ENCODE results near the gene ZSWIM1.

Gene ZSWIM1

DNA sequence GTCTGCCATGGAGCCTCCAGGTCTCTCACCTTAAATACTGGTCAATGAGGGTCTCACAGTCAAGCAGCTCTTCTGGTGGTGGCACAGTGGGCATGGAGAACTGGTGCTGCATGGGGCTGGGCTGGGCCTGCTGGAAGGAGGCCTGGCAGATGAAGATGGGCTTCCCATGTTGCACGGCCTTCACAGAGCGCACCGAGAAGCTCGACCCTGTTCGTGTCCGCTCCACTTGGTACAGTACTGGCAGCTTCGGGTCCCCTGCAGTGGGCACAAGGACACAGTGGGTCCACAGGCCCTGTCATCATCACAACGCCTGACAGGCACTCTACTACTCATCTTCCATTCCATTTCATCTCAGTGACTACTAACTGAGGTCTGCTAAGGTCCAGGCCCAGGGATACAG, 32.6 kb upstream of the ZSWIM1 start:
- DNase-seq (ENCODE audit: low read depth) = no peak
- TF ChIP-seq, protein P1, sequence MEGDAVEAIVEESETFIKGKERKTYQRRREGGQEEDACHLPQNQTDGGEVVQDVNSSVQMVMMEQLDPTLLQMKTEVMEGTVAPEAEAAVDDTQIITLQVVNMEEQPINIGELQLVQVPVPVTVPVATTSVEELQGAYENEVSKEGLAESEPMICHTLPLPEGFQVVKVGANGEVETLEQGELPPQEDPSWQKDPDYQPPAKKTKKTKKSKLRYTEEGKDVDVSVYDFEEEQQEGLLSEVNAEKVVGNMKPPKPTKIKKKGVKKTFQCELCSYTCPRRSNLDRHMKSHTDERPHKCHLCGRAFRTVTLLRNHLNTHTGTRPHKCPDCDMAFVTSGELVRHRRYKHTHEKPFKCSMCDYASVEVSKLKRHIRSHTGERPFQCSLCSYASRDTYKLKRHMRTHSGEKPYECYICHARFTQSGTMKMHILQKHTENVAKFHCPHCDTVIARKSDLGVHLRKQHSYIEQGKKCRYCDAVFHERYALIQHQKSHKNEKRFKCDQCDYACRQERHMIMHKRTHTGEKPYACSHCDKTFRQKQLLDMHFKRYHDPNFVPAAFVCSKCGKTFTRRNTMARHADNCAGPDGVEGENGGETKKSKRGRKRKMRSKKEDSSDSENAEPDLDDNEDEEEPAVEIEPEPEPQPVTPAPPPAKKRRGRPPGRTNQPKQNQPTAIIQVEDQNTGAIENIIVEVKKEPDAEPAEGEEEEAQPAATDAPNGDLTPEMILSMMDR (conservative IDR thresholded peaks at IDR 0.05; ENCODE audit: low read length) = no peak
- no peak overlapping the region for H3K4me3 ChIP-seq (ENCODE audit: low read length)

DNA sequence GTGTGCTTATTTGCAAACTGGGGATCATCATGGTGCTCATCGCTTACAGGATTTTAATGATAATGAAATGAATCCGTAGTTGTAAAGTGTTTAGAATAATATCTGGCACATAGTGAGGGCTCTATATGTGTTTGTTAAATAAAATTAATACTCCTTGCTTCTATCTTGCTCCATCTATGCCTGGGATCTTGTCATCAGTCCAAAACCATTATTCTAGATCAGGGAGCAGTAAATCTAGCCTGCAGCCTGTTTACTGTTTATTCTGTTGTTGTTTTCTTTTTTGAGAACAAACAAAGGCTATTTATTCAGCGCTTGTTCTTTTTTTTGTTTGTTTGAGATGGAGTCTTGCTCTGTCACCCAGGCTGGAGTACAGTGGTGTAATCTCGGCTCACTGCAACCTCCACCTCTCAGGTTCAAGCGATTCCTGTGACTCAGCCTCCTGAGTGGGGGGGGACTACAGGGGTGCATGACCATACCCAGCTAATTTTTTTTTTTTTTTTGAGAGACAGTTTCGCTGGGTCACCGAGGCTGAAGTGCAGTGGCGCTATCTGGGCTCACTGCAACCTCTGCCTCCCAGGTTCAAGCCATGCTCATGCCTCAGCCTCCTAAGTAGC, 32.0 kb upstream of the ZSWIM1 start:
- TF ChIP-seq, protein P1 (conservative IDR thresholded peaks at IDR 0.05; ENCODE audit: low read length) = no peak
- H3K4me3 ChIP-seq (ENCODE audit: low read length) = no peak overlapping the region
- DNase-seq (ENCODE audit: low read depth) = no peak

DNA sequence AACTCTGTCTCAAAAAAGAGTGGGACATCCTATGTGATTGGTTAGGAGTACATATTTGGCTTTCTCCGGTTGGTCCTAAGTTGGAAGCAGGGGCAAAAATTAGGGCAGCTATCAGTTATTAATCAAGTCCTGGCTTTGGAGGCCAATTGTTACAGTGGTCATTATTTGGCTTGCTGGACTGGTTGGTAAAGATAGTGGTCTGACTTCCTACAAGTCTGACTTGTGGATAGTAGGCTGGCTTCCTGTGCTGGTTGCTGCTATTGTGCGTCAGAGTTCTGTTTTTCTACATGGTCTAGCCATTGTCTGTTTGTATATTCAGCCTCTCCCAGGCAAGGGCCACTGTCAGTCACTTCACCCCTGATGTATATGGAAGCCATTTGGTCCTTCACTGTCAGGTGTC, 30.8 kb upstream of the ZSWIM1 start:
- H3K4me3 ChIP-seq (ENCODE audit: low read length) = no peak overlapping the region
- DNase-seq (ENCODE audit: low read depth) = no peak
- TF ChIP-seq, protein P1 (conservative IDR thresholded peaks at IDR 0.05; ENCODE audit: low read length) = no peak

DNA sequence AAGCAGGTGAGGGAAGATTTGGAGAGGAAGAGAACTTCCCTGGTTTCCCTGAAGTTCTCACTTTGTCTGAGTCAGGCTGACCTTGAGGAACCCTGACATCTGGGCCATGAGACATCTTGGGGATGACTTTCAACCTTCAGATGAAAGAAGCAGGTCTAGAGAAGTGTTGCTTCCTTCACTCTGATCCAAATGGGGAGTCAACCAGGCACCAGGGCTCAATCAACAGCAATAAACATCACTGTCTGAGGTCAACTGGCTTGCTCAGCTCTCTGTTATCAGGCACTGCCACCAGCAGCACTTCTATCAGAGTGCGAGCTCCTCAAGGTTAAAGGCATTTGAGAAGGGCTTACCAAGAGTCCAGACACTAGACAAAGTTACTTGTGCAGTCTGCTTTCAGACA, 30.1 kb upstream of the ZSWIM1 start:
- H3K4me3 ChIP-seq (ENCODE audit: low read length) = no peak overlapping the region
- TF ChIP-seq, protein P1 (conservative IDR thresholded peaks at IDR 0.05; ENCODE audit: low read length) = no peak
- no peak for DNase-seq (ENCODE audit: low read depth)

DNA sequence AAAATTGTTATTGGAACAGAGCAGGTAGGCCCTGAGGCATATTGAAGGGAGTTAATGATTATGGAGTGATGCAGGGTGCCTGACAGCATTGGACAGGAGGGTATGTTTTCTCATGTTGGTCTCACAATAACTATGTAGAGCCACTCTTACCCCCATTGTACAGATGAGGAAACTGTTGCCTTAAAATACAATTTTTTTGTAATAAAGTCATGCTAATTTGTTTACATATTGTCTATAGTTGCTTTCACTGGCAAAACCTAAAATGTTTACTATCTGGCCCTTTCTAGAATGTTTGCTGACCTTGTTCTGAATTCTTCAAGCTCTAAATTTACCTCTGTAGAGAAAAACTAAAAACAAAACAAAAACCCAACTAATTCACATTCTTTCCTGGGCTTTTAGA, 29.5 kb upstream of the ZSWIM1 start:
- no peak for DNase-seq (ENCODE audit: low read depth)
- TF ChIP-seq, protein P1 (conservative IDR thresholded peaks at IDR 0.05; ENCODE audit: low read length) = no peak

DNA sequence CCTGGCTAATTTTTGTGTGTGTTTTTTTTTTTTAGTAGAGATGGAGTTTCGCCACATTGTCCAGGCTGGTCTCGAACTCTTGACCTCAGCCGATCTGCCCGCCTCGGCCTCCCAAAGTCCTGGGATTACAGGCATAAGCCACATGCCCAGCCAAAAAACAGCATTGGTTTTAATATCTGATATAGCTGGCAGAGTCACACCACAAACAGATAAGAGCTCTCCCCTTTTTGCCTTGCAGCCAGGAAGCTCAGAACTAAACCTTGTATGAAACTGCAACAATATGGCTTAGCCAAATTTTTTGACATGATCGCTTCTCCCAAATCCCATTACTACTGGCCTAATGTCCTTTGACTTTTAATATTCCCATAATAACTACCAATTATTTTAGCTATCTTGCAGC, 28.7 kb upstream of the ZSWIM1 start:
- no peak overlapping the region for H3K4me3 ChIP-seq (ENCODE audit: low read length)
- no peak for DNase-seq (ENCODE audit: low read depth)
- TF ChIP-seq, protein P1 (conservative IDR thresholded peaks at IDR 0.05; ENCODE audit: low read length) = no peak

More for the DNA sequence above, 29.5 kb upstream of the ZSWIM1 start:
- H3K4me3 ChIP-seq (ENCODE audit: low read length) = no peak overlapping the region

DNA sequence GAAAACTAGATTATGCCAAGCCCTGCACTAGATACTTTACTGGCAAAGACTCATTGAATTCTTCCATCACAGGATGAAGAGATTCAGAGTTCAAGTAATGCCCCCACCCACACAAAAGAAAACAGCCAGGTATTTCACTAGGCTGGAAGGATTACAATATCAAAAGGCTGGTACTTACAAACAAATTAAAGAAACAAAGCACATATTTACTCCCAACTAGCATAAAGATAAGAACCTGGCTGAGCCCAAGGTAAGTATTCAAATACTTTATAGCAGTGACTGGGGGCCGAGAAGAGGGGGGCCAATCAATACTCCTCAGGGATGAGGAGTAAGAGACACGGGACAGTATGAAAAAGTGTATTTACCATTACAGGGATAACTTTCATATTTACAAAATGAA, 27.5 kb upstream of the ZSWIM1 start:
- DNase-seq (ENCODE audit: low read depth) = no peak
- H3K4me3 ChIP-seq (ENCODE audit: low read length) = no peak overlapping the region
- TF ChIP-seq, protein P1 (conservative IDR thresholded peaks at IDR 0.05; ENCODE audit: low read length) = no peak
